Measurements from ENCODE around the gene AOPEP. TPM values are rescaled to one million over a fixed set of nuclear protein-coding genes. Genes with fewer than 3 reads are reported as not detected.

Gene AOPEP
- total RNA-seq, 1 experiment from 2014 or later = 14.4 TPM

GRCh38 chr9:94941211-94941875 is 214.8 kb downstream of the AOPEP start:
- TF ChIP-seq ZNF263 (CRISPR knock-in tag; IDR thresholded peaks at IDR 0.05; ENCODE audit: low read depth) (no peak), MLX (CRISPR knock-in tag; IDR thresholded peaks at IDR 0.05) (no peak), ELF4 (CRISPR knock-in tag; IDR thresholded peaks at IDR 0.05; ENCODE audit: low read depth) (no peak), GTF2I (CRISPR knock-in tag; conservative IDR thresholded peaks at IDR 0.05) (no peak), ESRRA (CRISPR knock-in tag; IDR thresholded peaks at IDR 0.05; ENCODE audit: borderline replicate concordance) (no peak), ZNF396 (CRISPR knock-in tag; IDR thresholded peaks at IDR 0.05; ENCODE audit: borderline replicate concordance) (no peak), TEAD4 (CRISPR knock-in tag; IDR thresholded peaks at IDR 0.05) (no peak)
- ChIA-PET CTCF (no interaction called here), POLR2A (no interaction called here)
- H3K27ac Mint-ChIP-seq = no peak overlapping the region
- H3K4me1 Mint-ChIP-seq = peaks cover 14% of the 10 kb centered on the region
- no peak for DNase-seq (ENCODE audit: low spot score)
- H3K27me3 Mint-ChIP-seq (ENCODE audit: low read depth) = no peaks in the 10 kb centered on the region
- ATAC-seq = no peak
- no peak overlapping the region for H3K4me3 Mint-ChIP-seq
- H3K36me3 Mint-ChIP-seq = peaks cover 3% of the 10 kb centered on the region; the same call in 1 of the 2 replicates
- peaks cover 3% of the 10 kb centered on the region; the same call in 1 of the 2 replicates for H3K9me3 Mint-ChIP-seq

- TF ChIP-seq NR3C1 (CRISPR knock-in tag; conservative IDR thresholded peaks at IDR 0.05; ENCODE audit: low read depth) = no peak
- no peak for TF ChIP-seq JAZF1 (CRISPR knock-in tag; IDR thresholded peaks at IDR 0.05)
- TF ChIP-seq E2F1 (CRISPR knock-in tag; IDR thresholded peaks at IDR 0.05) = no peak
- TF ChIP-seq ATF1 (CRISPR knock-in tag; IDR thresholded peaks at IDR 0.05) = no peak
- TF ChIP-seq ZMAT4 (CRISPR knock-in tag; IDR thresholded peaks at IDR 0.05) = no peak
- no peak for TF ChIP-seq ZNF396 (CRISPR knock-in tag; IDR thresholded peaks at IDR 0.05; ENCODE audit: borderline replicate concordance)
- no peak for TF ChIP-seq FOXJ3 (CRISPR knock-in tag; IDR thresholded peaks at IDR 0.05; ENCODE audit: borderline replicate concordance)
- no peak for TF ChIP-seq GABPB1 (CRISPR knock-in tag; IDR thresholded peaks at IDR 0.05)
- TF ChIP-seq MYBL2 (CRISPR knock-in tag; IDR thresholded peaks at IDR 0.05) = no peak
- no peak for TF ChIP-seq ZNF317 (CRISPR knock-in tag; IDR thresholded peaks at IDR 0.05; ENCODE audit: borderline replicate concordance, low read depth)
- TF ChIP-seq ZNF512 (CRISPR knock-in tag; IDR thresholded peaks at IDR 0.05; ENCODE audit: borderline replicate concordance) = no peak
- no peak for TF ChIP-seq NR2C2 (CRISPR knock-in tag; IDR thresholded peaks at IDR 0.05)
- TF ChIP-seq, protein P1, sequence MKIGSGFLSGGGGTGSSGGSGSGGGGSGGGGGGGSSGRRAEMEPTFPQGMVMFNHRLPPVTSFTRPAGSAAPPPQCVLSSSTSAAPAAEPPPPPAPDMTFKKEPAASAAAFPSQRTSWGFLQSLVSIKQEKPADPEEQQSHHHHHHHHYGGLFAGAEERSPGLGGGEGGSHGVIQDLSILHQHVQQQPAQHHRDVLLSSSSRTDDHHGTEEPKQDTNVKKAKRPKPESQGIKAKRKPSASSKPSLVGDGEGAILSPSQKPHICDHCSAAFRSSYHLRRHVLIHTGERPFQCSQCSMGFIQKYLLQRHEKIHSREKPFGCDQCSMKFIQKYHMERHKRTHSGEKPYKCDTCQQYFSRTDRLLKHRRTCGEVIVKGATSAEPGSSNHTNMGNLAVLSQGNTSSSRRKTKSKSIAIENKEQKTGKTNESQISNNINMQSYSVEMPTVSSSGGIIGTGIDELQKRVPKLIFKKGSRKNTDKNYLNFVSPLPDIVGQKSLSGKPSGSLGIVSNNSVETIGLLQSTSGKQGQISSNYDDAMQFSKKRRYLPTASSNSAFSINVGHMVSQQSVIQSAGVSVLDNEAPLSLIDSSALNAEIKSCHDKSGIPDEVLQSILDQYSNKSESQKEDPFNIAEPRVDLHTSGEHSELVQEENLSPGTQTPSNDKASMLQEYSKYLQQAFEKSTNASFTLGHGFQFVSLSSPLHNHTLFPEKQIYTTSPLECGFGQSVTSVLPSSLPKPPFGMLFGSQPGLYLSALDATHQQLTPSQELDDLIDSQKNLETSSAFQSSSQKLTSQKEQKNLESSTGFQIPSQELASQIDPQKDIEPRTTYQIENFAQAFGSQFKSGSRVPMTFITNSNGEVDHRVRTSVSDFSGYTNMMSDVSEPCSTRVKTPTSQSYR (CRISPR knock-in tag; IDR thresholded peaks at IDR 0.05) = no peak
- TF ChIP-seq KAT7 (CRISPR knock-in tag; IDR thresholded peaks at IDR 0.05; ENCODE audit: borderline replicate concordance) = no peak
- TF ChIP-seq, protein P2, sequence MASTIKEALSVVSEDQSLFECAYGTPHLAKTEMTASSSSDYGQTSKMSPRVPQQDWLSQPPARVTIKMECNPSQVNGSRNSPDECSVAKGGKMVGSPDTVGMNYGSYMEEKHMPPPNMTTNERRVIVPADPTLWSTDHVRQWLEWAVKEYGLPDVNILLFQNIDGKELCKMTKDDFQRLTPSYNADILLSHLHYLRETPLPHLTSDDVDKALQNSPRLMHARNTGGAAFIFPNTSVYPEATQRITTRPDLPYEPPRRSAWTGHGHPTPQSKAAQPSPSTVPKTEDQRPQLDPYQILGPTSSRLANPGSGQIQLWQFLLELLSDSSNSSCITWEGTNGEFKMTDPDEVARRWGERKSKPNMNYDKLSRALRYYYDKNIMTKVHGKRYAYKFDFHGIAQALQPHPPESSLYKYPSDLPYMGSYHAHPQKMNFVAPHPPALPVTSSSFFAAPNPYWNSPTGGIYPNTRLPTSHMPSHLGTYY (CRISPR knock-in tag; IDR thresholded peaks at IDR 0.05) = no peak
- ChIA-PET CTCF (no interaction called here), POLR2A (no interaction called here)
- no peak for DNase-seq (ENCODE audit: low spot score)
- H3K9me3 Mint-ChIP-seq = no peaks in the 10 kb centered on the region
- H3K4me3 Mint-ChIP-seq = no peak overlapping the region
- peaks cover 24% of the 10 kb centered on the region for H3K4me1 Mint-ChIP-seq
- ATAC-seq = no peak
- H3K36me3 Mint-ChIP-seq = no peaks in the 10 kb centered on the region
- H3K27ac Mint-ChIP-seq = no peak overlapping the region
- H3K27me3 Mint-ChIP-seq (ENCODE audit: low read depth) = no peaks in the 10 kb centered on the region
Observed at GRCh38 chr9:94944626-94945025, 218.1 kb downstream of the AOPEP start.

All from WTC11 (cell line).